GM19035 (cell line): ENCODE measurements around the gene PACS1.
"Not testable (repeated sequence)": the region's sequence is repeated elsewhere in the genome, so short reads cannot be mapped to it uniquely, and the experiment has no call there.

Experiments
- ATAC-seq: cut with Tn5 transposase; IDR thresholded peaks from one replicate; pipeline ENCODE4 v1.9.1; 2021; ENCODE audit not compliant: unreplicated experiment

PACS1 gene

GRCh38 chr11:66075273-66075672 lies 5.2 kb downstream of the PACS1 start:
- ATAC-seq: no peak

GRCh38 chr11:66076561-66076960 lies 6.5 kb downstream of the PACS1 start:
- no peak for ATAC-seq

GRCh38 chr11:66077927-66078326 lies 7.9 kb downstream of the PACS1 start:
- ATAC-seq: no peak

DNA sequence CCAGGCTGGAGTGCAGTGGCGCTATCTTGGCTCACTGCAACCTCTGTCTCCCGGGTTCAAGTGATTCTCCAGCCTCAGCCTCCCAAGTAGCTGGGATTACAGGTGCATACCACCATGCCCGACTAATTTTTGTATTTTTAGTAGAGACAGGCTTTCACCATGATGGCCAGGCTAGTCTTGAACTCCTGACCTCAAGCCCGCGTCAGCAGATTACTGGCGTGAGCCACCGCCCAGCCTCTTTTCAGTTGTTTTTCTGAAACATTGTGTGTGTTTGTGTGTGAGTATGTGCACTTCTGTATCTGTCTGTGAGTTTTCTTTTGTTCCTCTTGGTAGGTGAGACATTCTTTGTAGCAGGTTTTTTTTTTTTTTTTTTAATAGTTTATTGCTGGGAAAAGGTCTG lies 8.9 kb downstream of the PACS1 start:
- ATAC-seq: not testable (repeated sequence)

DNA sequence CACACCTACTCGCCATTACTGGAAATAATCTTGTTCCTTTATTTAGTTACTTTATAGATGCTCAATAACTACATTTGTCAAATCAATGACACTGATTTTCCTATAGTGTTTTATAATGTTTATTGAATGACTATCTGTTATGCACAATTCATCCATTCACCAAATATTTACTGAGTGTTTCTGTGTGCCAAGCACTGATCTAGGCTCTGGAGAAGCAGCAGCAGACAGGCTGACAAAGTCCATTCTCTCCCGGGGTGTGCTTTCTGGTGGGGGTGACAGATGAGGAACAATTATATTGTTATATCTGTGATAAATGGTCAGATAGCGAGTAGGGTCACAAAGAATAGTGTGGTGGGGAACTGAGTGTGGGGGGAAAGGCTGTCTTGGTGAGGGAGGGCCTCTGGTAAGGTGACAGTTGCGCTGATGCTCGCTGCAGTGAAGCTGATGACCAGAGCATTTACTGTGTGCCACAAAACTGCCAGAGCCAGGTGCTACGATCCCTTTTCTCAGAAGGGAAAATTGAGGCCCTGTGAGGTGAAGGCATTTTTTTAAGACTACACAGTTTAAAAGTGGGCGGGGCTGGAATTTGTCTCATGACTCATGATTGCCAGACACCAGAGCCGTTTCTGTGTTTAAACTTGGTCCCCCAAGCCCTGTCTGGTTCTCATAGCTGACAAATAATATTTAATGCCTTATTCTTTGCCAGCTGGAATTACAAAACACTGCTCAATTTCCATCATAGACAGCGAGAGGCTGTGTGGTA lies 10.2 kb downstream of the PACS1 start:
- no peak for ATAC-seq

DNA sequence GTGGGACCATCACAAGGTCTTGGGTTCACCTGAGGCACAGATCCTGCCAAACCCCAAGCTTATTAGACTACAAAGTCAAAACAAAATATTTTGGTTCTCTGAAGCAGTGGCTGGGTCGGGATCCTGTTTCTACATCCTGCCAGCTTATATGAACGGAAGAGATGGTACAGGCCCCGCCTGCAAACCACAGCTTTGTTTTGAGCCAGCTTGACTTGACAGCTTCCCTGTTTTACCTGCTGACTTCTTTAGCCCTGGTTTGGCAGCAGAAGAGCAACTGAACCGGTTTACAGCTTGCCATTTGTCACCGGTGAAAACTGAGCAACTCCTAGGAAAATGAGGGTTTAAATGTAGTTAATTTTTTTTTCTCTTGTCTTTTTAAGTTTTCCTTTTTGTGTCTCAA lies 11.4 kb downstream of the PACS1 start:
- peak; percentile 77 for ATAC-seq

- ATAC-seq: no peak
These were observed 13.1 kb downstream of the PACS1 start for GRCh38 chr11:66082946-66083698.

- no peak for ATAC-seq
These were observed 13.7 kb downstream of the PACS1 start for GRCh38 chr11:66083767-66084166.

- ATAC-seq: no peak
These were observed 14.9 kb downstream of the PACS1 start for GRCh38 chr11:66084821-66085475.

DNA sequence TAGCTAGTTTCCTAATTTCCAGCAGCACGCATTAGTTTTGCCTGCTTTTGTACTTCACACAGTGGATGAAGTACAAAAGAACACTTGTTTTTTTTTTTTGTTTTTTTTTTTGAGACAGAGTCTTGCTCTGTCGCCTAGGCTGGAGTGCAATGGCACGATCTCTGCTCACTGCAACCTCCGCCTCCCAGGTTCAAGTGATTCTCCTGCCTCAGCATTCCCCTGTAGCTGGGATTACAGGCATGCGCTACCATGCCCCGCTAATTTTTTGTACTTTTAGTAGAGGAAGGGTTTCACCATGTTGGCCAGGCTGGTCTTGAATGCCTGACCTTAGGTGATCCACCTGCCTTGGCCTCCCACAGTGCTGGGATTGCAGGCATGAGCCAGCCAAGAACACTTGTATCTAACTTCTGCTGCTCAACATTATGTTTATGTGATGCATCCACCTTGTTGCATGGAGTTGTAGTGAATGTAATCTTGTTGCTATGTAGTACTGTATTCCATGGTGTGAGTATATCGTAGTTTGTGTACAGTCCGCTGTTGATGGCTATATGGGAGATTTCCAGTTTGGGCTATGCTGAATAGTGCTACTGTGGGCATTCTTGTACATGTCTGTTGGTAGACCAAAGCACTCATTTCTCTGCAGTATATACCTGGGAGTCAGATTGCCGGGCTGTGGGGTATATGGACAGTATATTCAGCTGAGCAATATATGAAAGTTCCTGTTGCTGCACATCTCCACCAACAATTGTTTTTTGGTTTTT lies 17.3 kb downstream of the PACS1 start:
- no peak for ATAC-seq

- no peak for ATAC-seq
These were observed 19.0 kb downstream of the PACS1 start for GRCh38 chr11:66089067-66089466.

- no peak for ATAC-seq
These were observed 20.2 kb downstream of the PACS1 start for GRCh38 chr11:66090288-66090687.

- not testable (repeated sequence) for ATAC-seq
These were observed 22.1 kb downstream of the PACS1 start for GRCh38 chr11:66092125-66092524.

GRCh38 chr11:66099746-66100145 lies 29.7 kb downstream of the PACS1 start:
- not testable (repeated sequence) for ATAC-seq

- ATAC-seq: no peak
These were observed 30.4 kb downstream of the PACS1 start for GRCh38 chr11:66100272-66101065.

- no peak for ATAC-seq
These were observed 31.0 kb downstream of the PACS1 start for GRCh38 chr11:66101066-66101464.

GRCh38 chr11:66104057-66104638 lies 34.1 kb downstream of the PACS1 start:
- ATAC-seq: no peak

- ATAC-seq: no peak
These were observed 36.9 kb downstream of the PACS1 start for GRCh38 chr11:66106786-66107599.
